ENCODE measurements around the gene SLC35F3.

Gene SLC35F3

GRCh38 chr1:234007684-234008083 is 103.2 kb downstream of the SLC35F3 start:
- DNase-seq (ENCODE audit: insufficient read length) (no peak), FAIRE-seq (no peak)
- no peak for TF ChIP-seq POLR2A (IDR thresholded peaks at IDR 0.05; ENCODE audit: low read depth, low read length)

- FAIRE-seq (no peak), DNase-seq (ENCODE audit: insufficient read length) (no peak)
- TF ChIP-seq POLR2AphosphoS5 (IDR thresholded peaks at IDR 0.05; ENCODE audit: low read depth, low read length) = no peak
- TF ChIP-seq POLR2A (IDR thresholded peaks at IDR 0.05; ENCODE audit: low read depth, low read length) = no peak
- no peak for TF ChIP-seq TAF1 (IDR thresholded peaks at IDR 0.05; ENCODE audit: borderline replicate concordance, low read depth, low read length)
Measured at GRCh38 chr1:234008591-234008990, 104.1 kb downstream of the SLC35F3 start.

GRCh38 chr1:234009668-234010067 is 105.2 kb downstream of the SLC35F3 start:
- FAIRE-seq (no peak), DNase-seq (ENCODE audit: insufficient read length) (no peak)
- TF ChIP-seq POLR2AphosphoS5 (IDR thresholded peaks at IDR 0.05; ENCODE audit: low read depth, low read length) (no peak), POLR2A (IDR thresholded peaks at IDR 0.05; ENCODE audit: low read depth, low read length) (no peak), TAF1 (IDR thresholded peaks at IDR 0.05; ENCODE audit: borderline replicate concordance, low read depth, low read length) (no peak)

- TF ChIP-seq TAF1 (IDR thresholded peaks at IDR 0.05; ENCODE audit: borderline replicate concordance, low read depth, low read length) (no peak), POLR2A (IDR thresholded peaks at IDR 0.05; ENCODE audit: low read depth, low read length) (no peak)
- no peak for FAIRE-seq
Measured at GRCh38 chr1:234014208-234014607, 109.7 kb downstream of the SLC35F3 start.

GRCh38 chr1:234018816-234019215 is 114.3 kb downstream of the SLC35F3 start:
- no peak for FAIRE-seq
- no peak for DNase-seq (ENCODE audit: insufficient read length)
- TF ChIP-seq POLR2AphosphoS5 (IDR thresholded peaks at IDR 0.05; ENCODE audit: low read depth, low read length) = no peak
- no peak for TF ChIP-seq TAF1 (IDR thresholded peaks at IDR 0.05; ENCODE audit: borderline replicate concordance, low read depth, low read length)
- no peak for TF ChIP-seq POLR2A (IDR thresholded peaks at IDR 0.05; ENCODE audit: low read depth, low read length)

More at GRCh38 chr1:234014208-234014607, 109.7 kb downstream of the SLC35F3 start:
- DNase-seq (ENCODE audit: insufficient read length) = no peak

GRCh38 chr1:234019387-234019786 is 114.9 kb downstream of the SLC35F3 start:
- no peak for TF ChIP-seq POLR2A (IDR thresholded peaks at IDR 0.05; ENCODE audit: low read depth, low read length)
- TF ChIP-seq TAF1 (IDR thresholded peaks at IDR 0.05; ENCODE audit: borderline replicate concordance, low read depth, low read length) = no peak
- no peak for TF ChIP-seq POLR2AphosphoS5 (IDR thresholded peaks at IDR 0.05; ENCODE audit: low read depth, low read length)
- DNase-seq (ENCODE audit: insufficient read length) (no peak), FAIRE-seq (no peak)

GRCh38 chr1:234022302-234022701 is 117.8 kb downstream of the SLC35F3 start:
- TF ChIP-seq POLR2AphosphoS5 (IDR thresholded peaks at IDR 0.05; ENCODE audit: low read depth, low read length) (no peak), POLR2A (IDR thresholded peaks at IDR 0.05; ENCODE audit: low read depth, low read length) (no peak), TAF1 (IDR thresholded peaks at IDR 0.05; ENCODE audit: borderline replicate concordance, low read depth, low read length) (no peak)
- FAIRE-seq (no peak), DNase-seq (ENCODE audit: insufficient read length) (no peak)

GRCh38 chr1:234039603-234040002 is 135.1 kb downstream of the SLC35F3 start:
- DNase-seq (ENCODE audit: insufficient read length) (no peak), FAIRE-seq (no peak)
- TF ChIP-seq POLR2A (IDR thresholded peaks at IDR 0.05; ENCODE audit: low read depth, low read length) = no peak
- TF ChIP-seq TAF1 (IDR thresholded peaks at IDR 0.05; ENCODE audit: borderline replicate concordance, low read depth, low read length) = no peak
- TF ChIP-seq POLR2AphosphoS5 (IDR thresholded peaks at IDR 0.05; ENCODE audit: low read depth, low read length) = no peak

- no peak for DNase-seq (ENCODE audit: insufficient read length)
- TF ChIP-seq POLR2A (IDR thresholded peaks at IDR 0.05; ENCODE audit: low read depth, low read length) (no peak), TAF1 (IDR thresholded peaks at IDR 0.05; ENCODE audit: borderline replicate concordance, low read depth, low read length) (no peak), POLR2AphosphoS5 (IDR thresholded peaks at IDR 0.05; ENCODE audit: low read depth, low read length) (no peak)
- no peak for FAIRE-seq
Measured at GRCh38 chr1:234040446-234041317, 136.2 kb downstream of the SLC35F3 start.

- no peak for FAIRE-seq
- no peak for DNase-seq (ENCODE audit: insufficient read length)
- TF ChIP-seq POLR2AphosphoS5 (IDR thresholded peaks at IDR 0.05; ENCODE audit: low read depth, low read length) = no peak
- TF ChIP-seq POLR2A (IDR thresholded peaks at IDR 0.05; ENCODE audit: low read depth, low read length) = no peak
- TF ChIP-seq TAF1 (IDR thresholded peaks at IDR 0.05; ENCODE audit: borderline replicate concordance, low read depth, low read length) = no peak
Measured at GRCh38 chr1:234044079-234044478, 139.6 kb downstream of the SLC35F3 start.

- no peak for TF ChIP-seq POLR2A (IDR thresholded peaks at IDR 0.05; ENCODE audit: low read depth, low read length)
- TF ChIP-seq POLR2AphosphoS5 (IDR thresholded peaks at IDR 0.05; ENCODE audit: low read depth, low read length) = no peak
- TF ChIP-seq TAF1 (IDR thresholded peaks at IDR 0.05; ENCODE audit: borderline replicate concordance, low read depth, low read length) = no peak
- DNase-seq (ENCODE audit: insufficient read length) (no peak), FAIRE-seq (no peak)
Measured at GRCh38 chr1:234047123-234047522, 142.6 kb downstream of the SLC35F3 start.

- TF ChIP-seq POLR2A (IDR thresholded peaks at IDR 0.05; ENCODE audit: low read depth, low read length) = no peak
- no peak for TF ChIP-seq TAF1 (IDR thresholded peaks at IDR 0.05; ENCODE audit: borderline replicate concordance, low read depth, low read length)
- TF ChIP-seq POLR2AphosphoS5 (IDR thresholded peaks at IDR 0.05; ENCODE audit: low read depth, low read length) = no peak
- no peak for FAIRE-seq
- no peak for DNase-seq (ENCODE audit: insufficient read length)
Measured at GRCh38 chr1:234062166-234062565, 157.7 kb downstream of the SLC35F3 start.
